Thoracic aorta (tissue), 2 donors: ENCODE data around the gene EFR3B. TPM values are rescaled to one million over a fixed set of nuclear protein-coding genes. Genes with fewer than 3 reads are reported as not detected.
"Not testable (repeated sequence)": the region's sequence is repeated elsewhere in the genome, so short reads cannot be mapped to it uniquely, and the experiment has no call there.

Source experiments
- ATAC-seq: fragments of 150-250 bp; one replicate; pipeline ENCODE4 v1.8.0; 2017; ENCODE audit warnings: low read depth; ENCODE audit not compliant: insufficient number of reproducible peaks, low FRiP score
- DNase-seq: peaks from one replicate; pipeline ENCODE4 v3.0.0-alpha.2; 2020; ENCODE audit warnings: low spot score
- H3K27ac ChIP-seq, 2 donors: fragments of 200-600 bp; sonication (generic); 1 replicate in 1 of 2; 2 replicates in 1 of 2; pipeline ENCODE4 v1.5.1; 2016; ENCODE audit warnings: mild to moderate bottlenecking in 2 of 2, moderate library complexity in 2 of 2
- H3K27me3 ChIP-seq: fragments of 200-600 bp; sonication (generic); replicated peaks from 2 replicates; pipeline ENCODE4 v1.6.0; 2016; ENCODE audit warnings: mild to moderate bottlenecking; ENCODE audit not compliant: insufficient read depth
- H3K36me3 ChIP-seq: fragments of 200-600 bp; sonication (generic); one replicate; pipeline ENCODE4 v1.5.1; 2016
- H3K4me1 ChIP-seq, 2 donors: fragments of 200-600 bp; sonication (generic); 1 replicate in 1 of 2; 2 replicates in 1 of 2; pipeline versions ENCODE4 v1.5.1 to v1.6.0; 2016; ENCODE audit warnings: low read depth in 2 of 2, mild to moderate bottlenecking in 1 of 2; ENCODE audit not compliant: control insufficient read depth in 1 of 2
- H3K4me3 ChIP-seq: fragments of 200-600 bp; sonication (generic); 2 replicates; pipeline ENCODE4 v1.5.1; 2016; ENCODE audit warnings: mild to moderate bottlenecking
- H3K9me3 ChIP-seq: fragments of 200-600 bp; sonication (generic); 2 replicates; pipeline ENCODE4 v1.5.1; 2016
- CTCF ChIP-seq: fragments of 200-600 bp; sonication (generic); IDR thresholded peaks from one replicate; pipeline ENCODE4 v1.5.1; 2019; ENCODE audit warnings: antibody characterized with exemption
- total RNA-seq, 2 donors: library from RNA; depleted of rRNA; stranded (reverse); fragments of >200 nt; gene quantifications; one replicate each; pipeline versions ENCODE4 v1.1.0 to v1.2.3, GENCODE V29; 2016

EFR3B gene, protein sequence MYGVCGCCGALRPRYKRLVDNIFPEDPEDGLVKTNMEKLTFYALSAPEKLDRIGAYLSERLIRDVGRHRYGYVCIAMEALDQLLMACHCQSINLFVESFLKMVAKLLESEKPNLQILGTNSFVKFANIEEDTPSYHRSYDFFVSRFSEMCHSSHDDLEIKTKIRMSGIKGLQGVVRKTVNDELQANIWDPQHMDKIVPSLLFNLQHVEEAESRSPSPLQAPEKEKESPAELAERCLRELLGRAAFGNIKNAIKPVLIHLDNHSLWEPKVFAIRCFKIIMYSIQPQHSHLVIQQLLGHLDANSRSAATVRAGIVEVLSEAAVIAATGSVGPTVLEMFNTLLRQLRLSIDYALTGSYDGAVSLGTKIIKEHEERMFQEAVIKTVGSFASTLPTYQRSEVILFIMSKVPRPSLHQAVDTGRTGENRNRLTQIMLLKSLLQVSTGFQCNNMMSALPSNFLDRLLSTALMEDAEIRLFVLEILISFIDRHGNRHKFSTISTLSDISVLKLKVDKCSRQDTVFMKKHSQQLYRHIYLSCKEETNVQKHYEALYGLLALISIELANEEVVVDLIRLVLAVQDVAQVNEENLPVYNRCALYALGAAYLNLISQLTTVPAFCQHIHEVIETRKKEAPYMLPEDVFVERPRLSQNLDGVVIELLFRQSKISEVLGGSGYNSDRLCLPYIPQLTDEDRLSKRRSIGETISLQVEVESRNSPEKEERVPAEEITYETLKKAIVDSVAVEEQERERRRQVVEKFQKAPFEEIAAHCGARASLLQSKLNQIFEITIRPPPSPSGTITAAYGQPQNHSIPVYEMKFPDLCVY
- 1 to 10 TPM in 1 of 2 donors, under 1 TPM in 1; 0.81 to 1.4 TPM for total RNA-seq

- no peak for TF ChIP-seq CTCF
- H3K4me3 ChIP-seq = peak within 1 kb of the TSS; percentile 86
- H3K27me3 ChIP-seq = no peaks in the 10 kb centered on the region
- peak; percentile 77 for ATAC-seq
- H3K36me3 ChIP-seq = no peaks in the 10 kb centered on the region
- peak within 1 kb of the TSS; percentile 71 to 78 for H3K27ac ChIP-seq
- no peaks in the 10 kb centered on the region for H3K9me3 ChIP-seq
- peaks cover 4 to 17% of the 10 kb centered on the region in 2 donors for H3K4me1 ChIP-seq
- DNase-seq = peak; percentile 85
Observed at GRCh38 chr2:25041928-25042320, at the start of gene EFR3B. Gene EFR3B (plus strand): TSS chr2:25042076. CDS start chr2:25042313, 237 bp downstream.

DNA sequence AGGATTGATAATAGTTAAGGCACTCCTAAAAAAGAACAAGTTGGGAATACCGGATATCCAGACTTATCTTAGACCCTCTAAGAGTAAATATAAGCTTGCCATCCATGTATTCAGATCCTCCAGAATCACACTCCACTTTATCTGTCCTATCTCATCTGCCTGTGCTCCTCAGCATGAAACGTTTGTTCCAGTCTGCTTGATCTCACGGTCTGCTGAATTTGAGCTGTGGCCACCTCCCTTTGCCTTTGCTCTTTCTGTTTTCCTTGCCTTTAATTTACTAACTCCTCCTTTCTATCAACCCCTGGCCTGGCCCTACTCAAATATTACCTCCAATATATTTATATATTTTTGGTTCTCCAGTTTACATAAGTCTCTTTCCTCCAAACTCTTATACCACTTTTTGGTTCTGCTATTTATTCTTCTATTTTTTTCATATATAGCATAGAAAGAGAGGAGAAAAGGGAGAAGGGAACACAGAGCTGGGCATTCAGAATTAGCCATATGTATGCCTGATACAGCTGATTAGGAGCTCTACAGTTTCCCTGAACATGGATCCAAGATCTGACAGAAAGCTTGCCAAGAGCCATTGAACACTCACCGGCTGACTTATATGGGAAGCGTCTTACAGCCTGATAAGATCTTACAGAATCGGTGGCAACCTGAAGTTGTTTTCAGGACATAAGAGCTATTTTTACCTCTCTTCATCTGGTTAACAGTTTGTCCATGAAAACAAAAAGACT lies 48.3 kb upstream of the EFR3B start:
- H3K4me1 ChIP-seq = peaks cover 4 to 14% of the 10 kb centered on the region in 2 donors
- no peaks in the 10 kb centered on the region for H3K9me3 ChIP-seq
- no peak for TF ChIP-seq CTCF
- DNase-seq = no peak
- H3K36me3 ChIP-seq = no peaks in the 10 kb centered on the region
- H3K4me3 ChIP-seq = no peak overlapping the region
- H3K27ac ChIP-seq = no peak overlapping the region
- no peak for ATAC-seq
- no peaks in the 10 kb centered on the region for H3K27me3 ChIP-seq

GRCh38 chr2:24994146-24994724 lies 47.6 kb upstream of the EFR3B start:
- Histone ChIP-seq H3K9me3 (no peaks in the 10 kb centered on the region), H3K4me3 (no peak overlapping the region), H3K36me3 (no peaks in the 10 kb centered on the region), H3K4me1 (peaks cover 4 to 14% of the 10 kb centered on the region in 2 donors), H3K27ac (no peak overlapping the region), H3K27me3 (no peaks in the 10 kb centered on the region)
- no peak for ATAC-seq
- TF ChIP-seq CTCF = no peak
- DNase-seq = no peak

GRCh38 chr2:24999097-24999496 lies 42.8 kb upstream of the EFR3B start:
- ATAC-seq, H3K27ac ChIP-seq, H3K36me3 ChIP-seq, H3K4me3 ChIP-seq, H3K9me3 ChIP-seq, H3K27me3 ChIP-seq, DNase-seq: not testable (repeated sequence)
- H3K4me1 ChIP-seq = peaks cover 4 to 18% of the 10 kb centered on the region in 2 donors

DNA sequence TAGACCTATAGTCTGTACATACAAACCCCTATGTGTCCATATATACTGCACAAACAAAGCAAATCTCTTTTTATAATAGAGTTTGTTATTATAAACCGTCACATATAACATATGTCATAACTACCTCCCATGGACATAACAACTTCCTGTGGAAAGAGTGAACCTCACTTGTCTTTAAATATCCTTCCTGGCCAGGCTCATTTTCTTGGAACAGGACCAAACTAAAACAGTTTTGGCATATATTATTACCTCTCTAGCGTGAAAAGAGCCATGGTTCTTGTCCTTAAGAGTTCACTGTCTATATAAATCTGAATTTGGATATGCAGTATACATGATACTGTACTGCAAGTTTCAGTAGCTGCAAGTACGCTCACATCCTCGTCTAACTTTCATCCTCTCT lies 41.8 kb upstream of the EFR3B start:
- H3K4me3 ChIP-seq = no peak overlapping the region
- H3K9me3 ChIP-seq = no peaks in the 10 kb centered on the region
- no peak for ATAC-seq
- H3K27ac ChIP-seq = no peak overlapping the region
- no peaks in the 10 kb centered on the region for H3K36me3 ChIP-seq
- no peaks in the 10 kb centered on the region for H3K27me3 ChIP-seq
- DNase-seq = no peak
- TF ChIP-seq CTCF = no peak
- H3K4me1 ChIP-seq = peaks cover 4 to 18% of the 10 kb centered on the region in 2 donors
